Activated T-cell treated with anti-CD3 and anti-CD28 coated beads, Interleukin-2, amount 50 U/mL, for 72 hours (primary cell): ENCODE results near the gene GPR161. TPM values are rescaled to one million over a fixed set of nuclear protein-coding genes. Genes with fewer than 3 reads are reported as not detected.

Source experiments
- ATAC-seq, 2 donors: fragments of 150-1000 bp; cut with Tn5 transposase; replicated peaks in 1 of 2; 2 replicates each; pipeline ENCODE4 v1.10.0; 2021; ENCODE audit warnings: moderate library complexity in 2 of 2, mild to moderate bottlenecking in 1 of 2
- DNase-seq, 2 donors: peaks; one replicate each; pipeline ENCODE4 v3.0.0; 2021 to 2022; ENCODE audit warnings: mixed read lengths in 1 of 2
- H3K27ac Mint-ChIP-seq: one replicate; pipeline ENCODE4 v1.8.0; 2022; ENCODE audit warnings: mild to moderate bottlenecking, moderate library complexity, mixed read lengths
- H3K27me3 Mint-ChIP-seq: one replicate; pipeline ENCODE4 v1.8.0; 2022; ENCODE audit warnings: low read depth, mixed read lengths
- H3K36me3 Mint-ChIP-seq, 2 donors: one replicate each; pipeline ENCODE4 v1.8.0; 2022; ENCODE audit warnings: mixed read lengths in 2 of 2, mild to moderate bottlenecking in 1 of 2; ENCODE audit not compliant: insufficient read depth in 2 of 2
- H3K4me1 Mint-ChIP-seq: one replicate; pipeline ENCODE4 v1.8.0; 2022; ENCODE audit warnings: low read depth, mixed read lengths
- H3K4me3 Mint-ChIP-seq, 2 donors: one replicate each; pipeline ENCODE4 v1.8.0; 2022; ENCODE audit warnings: mild to moderate bottlenecking in 2 of 2, mixed read lengths in 2 of 2, moderate library complexity in 2 of 2
- H3K9me3 Mint-ChIP-seq, 2 donors: one replicate each; pipeline ENCODE4 v1.8.0; 2022; ENCODE audit warnings: mixed read lengths in 2 of 2
- total RNA-seq, 2 donors: library from RNA; stranded (reverse); gene quantifications; one replicate each; pipeline ENCODE4 v1.2.3, GENCODE V29; 2022

GPR161 gene
- total RNA-seq, 2 donors from 2014 or later: 1.4 to 4.5 TPM

DNA sequence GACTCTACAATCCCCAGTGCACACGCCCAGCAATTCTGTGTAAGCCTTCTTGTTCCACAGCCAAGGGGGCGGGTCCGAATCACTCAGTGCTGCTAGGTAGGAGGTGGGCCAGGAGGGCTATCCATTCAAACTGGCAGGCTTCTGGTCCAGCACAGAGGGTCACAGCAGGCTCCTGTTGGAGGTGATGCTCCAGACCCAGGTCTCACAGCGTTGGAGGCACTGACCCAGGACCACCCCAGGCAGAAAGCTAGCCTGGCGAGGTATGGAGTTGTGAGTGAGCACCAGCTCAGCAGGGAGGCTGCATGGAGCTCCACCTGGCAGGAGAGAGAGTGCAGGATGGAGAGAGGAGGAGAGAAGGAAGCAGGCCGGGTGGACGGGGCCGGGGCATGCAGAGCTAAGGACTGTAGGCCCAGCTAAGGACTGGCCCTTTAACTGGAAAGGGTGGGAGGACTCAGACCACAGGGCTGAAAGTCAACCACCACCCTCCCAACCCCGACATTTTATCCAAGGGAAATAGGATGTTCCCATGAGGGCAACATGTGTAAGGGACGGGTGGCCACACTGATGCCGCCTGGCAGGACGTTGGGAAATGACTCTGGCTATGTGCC, 38.7 kb downstream of the GPR161 start:
- Mint-ChIP-seq H3K9me3 (no peaks in the 10 kb centered on the region), H3K27me3 (peaks cover 17% of the 10 kb centered on the region), H3K4me1 (peaks cover 6% of the 10 kb centered on the region), H3K36me3 (no peaks in the 10 kb centered on the region), H3K4me3 (no peak overlapping the region), H3K27ac (no peak overlapping the region)
- no peak for DNase-seq
- ATAC-seq: no peak

DNA sequence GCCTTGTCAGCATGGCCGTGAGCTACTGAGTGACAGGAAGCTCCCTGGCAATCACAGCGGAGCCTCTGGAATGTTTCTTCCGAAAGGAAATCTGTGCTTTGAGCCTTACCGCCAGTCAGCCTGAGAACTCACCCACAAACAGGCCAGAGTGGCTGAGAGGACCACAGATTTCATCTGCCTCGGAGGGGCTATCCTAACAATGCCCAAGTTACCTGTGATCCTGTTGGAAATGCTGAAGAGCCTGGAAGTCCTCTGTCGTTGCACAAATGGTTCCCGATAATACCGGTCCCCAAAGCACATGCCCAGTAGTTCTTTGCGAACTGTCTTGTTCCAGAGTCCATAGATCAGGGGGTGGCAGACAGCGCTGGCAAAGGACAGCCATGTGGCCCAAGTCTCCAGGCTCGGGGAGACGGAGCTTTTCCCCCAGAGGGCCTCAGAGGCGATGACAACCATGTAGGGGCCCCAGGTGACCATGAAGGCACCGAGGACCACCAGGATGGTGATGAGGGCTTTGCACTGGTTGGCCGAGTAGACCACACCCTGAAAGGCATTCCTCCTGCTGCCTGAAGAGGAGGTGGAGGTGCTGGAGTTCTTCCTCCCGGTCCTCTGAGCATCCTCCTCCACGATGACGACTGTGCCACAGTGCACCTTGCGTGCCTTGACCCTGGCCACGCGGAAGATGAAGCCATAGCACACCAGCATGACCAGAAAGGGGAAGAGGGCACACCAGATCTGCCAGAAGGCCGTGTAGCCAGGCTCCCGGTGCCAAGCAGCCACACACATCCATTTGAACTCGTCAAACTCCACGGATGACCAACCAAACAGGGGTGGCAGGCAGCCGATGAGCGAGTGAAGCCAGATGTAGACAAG, 40.2 kb downstream of the GPR161 start:
- no peaks in the 10 kb centered on the region for H3K9me3 Mint-ChIP-seq
- no peak for ATAC-seq
- H3K27me3 Mint-ChIP-seq: peaks cover 17% of the 10 kb centered on the region
- no peak for DNase-seq
- peaks cover 6% of the 10 kb centered on the region for H3K4me1 Mint-ChIP-seq
- no peaks in the 10 kb centered on the region for H3K36me3 Mint-ChIP-seq
- H3K4me3 Mint-ChIP-seq: no peak overlapping the region
- H3K27ac Mint-ChIP-seq: no peak overlapping the region

- no peak for ATAC-seq
- Mint-ChIP-seq H3K27me3 (peaks cover 17% of the 10 kb centered on the region), H3K27ac (no peak overlapping the region), H3K36me3 (no peaks in the 10 kb centered on the region), H3K4me1 (peaks cover 6% of the 10 kb centered on the region), H3K4me3 (no peak overlapping the region), H3K9me3 (no peaks in the 10 kb centered on the region)
- no peak for DNase-seq
Measured at GRCh38 chr1:168095476-168095875, 41.3 kb downstream of the GPR161 start.

DNA sequence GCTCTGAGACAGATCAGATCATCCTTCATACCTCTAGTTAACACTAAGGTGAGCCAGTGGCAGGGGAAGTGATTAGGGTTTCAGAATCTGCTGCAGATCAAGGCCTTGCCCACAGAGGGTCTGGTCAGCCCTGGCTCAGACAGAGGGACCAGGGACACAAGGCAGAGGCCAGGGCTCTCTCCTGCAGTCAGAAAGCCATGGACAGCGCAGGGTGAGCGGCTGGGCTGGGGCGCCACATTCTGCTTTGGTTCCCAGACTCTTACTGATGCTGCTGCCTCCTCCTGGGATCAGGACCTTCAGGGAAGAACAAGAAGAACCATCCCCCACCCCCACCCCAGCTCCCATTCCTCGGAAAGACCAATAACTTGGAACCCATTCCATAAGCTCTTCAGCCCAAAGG, 43.1 kb downstream of the GPR161 start:
- H3K4me3 Mint-ChIP-seq: no peak overlapping the region
- H3K4me1 Mint-ChIP-seq: peaks cover 6% of the 10 kb centered on the region
- no peak overlapping the region for H3K27ac Mint-ChIP-seq
- ATAC-seq: no peak
- H3K9me3 Mint-ChIP-seq: no peaks in the 10 kb centered on the region
- no peak for DNase-seq
- H3K27me3 Mint-ChIP-seq: peaks cover 17% of the 10 kb centered on the region
- no peaks in the 10 kb centered on the region for H3K36me3 Mint-ChIP-seq

DNA sequence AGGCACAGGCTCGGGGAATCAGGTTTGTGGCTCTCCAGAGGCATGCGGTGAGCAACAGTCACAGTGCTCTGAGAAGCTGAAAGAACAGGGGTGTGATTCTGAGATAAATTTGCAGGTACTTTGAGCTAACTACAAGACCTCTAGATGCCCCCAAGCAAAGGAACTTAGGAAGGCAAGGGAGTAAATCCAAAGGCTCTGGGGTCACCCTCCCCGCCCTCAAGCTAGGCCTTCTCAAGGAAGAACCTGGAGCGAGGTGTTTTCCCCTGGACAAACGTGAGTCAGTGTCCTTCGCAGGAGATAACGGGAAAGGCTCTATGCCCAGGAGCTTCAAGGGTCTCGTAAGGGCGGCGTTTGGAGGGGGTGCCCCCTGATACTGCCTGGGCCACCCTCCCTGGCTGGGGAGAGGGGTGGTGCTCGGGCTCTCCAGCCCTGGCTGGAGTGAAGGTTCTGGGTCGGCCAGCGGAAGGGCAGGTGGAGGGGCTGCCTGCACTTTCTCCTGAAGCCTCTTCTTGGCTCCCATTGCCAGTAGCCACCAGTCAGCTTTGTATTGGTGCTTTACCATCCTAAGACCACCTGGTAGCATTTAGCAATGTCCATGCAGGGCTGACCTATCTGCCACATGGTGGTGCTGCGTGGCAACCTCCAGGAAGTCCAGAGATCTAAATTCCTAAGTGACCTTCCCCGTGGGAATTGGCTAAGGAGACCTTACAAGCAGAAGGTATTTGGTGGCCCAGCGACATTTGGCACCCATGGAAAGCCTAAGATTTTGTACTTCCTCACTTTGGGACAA, 44.0 kb downstream of the GPR161 start:
- no peak for ATAC-seq
- peaks cover 17% of the 10 kb centered on the region for H3K27me3 Mint-ChIP-seq
- H3K36me3 Mint-ChIP-seq: no peaks in the 10 kb centered on the region
- no peak overlapping the region for H3K4me3 Mint-ChIP-seq
- no peak for DNase-seq
- H3K4me1 Mint-ChIP-seq: peaks cover 6% of the 10 kb centered on the region
- no peak overlapping the region for H3K27ac Mint-ChIP-seq
- no peaks in the 10 kb centered on the region for H3K9me3 Mint-ChIP-seq

GRCh38 chr1:168091720-168092550, 44.8 kb downstream of the GPR161 start:
- Mint-ChIP-seq H3K4me3 (no peak overlapping the region), H3K4me1 (peaks cover 6% of the 10 kb centered on the region)
- DNase-seq: no peak

DNA sequence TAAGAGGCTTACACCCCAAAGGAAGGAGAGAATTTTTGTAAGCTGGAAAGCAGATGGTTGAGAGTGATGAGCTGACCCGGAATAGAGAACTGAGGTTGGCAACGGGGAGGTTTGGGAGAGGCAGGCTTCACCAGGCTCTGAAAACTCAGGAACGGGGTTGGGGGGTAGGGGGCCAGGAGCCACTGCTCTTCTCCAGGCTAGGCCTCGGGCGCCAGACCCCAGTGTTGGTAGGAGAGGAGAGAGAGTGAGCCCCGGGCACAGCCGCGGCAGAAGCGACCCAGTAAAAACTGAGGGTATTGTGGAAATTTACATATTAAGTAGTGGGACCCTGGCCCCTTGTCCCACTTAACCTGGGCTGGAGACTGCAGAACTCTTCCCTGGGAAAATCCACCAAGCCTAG, 45.7 kb downstream of the GPR161 start:
- H3K4me3 Mint-ChIP-seq: no peak overlapping the region
- no peaks in the 10 kb centered on the region for H3K9me3 Mint-ChIP-seq
- DNase-seq (no peak), ATAC-seq (no peak)
- peaks cover 6% of the 10 kb centered on the region for H3K4me1 Mint-ChIP-seq
- H3K27ac Mint-ChIP-seq: no peak overlapping the region
- H3K36me3 Mint-ChIP-seq: no peaks in the 10 kb centered on the region
- H3K27me3 Mint-ChIP-seq: peaks cover 17% of the 10 kb centered on the region

More at GRCh38 chr1:168091720-168092550, 44.8 kb downstream of the GPR161 start:
- no peaks in the 10 kb centered on the region for H3K9me3 Mint-ChIP-seq
- no peak overlapping the region for H3K27ac Mint-ChIP-seq
- peaks cover 17% of the 10 kb centered on the region for H3K27me3 Mint-ChIP-seq
- ATAC-seq: no peak
- no peaks in the 10 kb centered on the region for H3K36me3 Mint-ChIP-seq

DNA sequence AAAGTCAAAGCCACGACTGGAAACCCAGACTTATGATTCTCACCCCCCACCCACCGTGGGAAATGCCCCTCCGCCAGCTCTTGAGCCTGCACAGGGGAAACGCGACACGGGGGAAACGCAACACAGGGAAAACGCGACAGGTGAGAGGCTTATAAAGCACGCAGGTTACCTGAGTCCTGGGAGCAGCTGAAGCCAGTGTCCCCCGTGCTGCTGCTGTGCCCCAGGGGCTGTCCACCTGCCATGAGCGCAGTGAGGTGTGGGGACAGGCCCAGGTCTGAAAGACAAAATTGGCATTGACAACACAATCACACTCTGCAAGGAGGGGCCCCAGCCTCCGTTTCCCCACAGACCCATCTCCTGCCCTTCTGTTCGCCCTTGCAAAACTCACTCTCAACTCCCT, 46.3 kb downstream of the GPR161 start:
- no peak for ATAC-seq
- Mint-ChIP-seq H3K27me3 (peaks cover 16% of the 10 kb centered on the region), H3K9me3 (no peaks in the 10 kb centered on the region), H3K36me3 (no peaks in the 10 kb centered on the region), H3K4me1 (peaks cover 6% of the 10 kb centered on the region), H3K4me3 (no peak overlapping the region), H3K27ac (no peak overlapping the region)
- no peak for DNase-seq

DNA sequence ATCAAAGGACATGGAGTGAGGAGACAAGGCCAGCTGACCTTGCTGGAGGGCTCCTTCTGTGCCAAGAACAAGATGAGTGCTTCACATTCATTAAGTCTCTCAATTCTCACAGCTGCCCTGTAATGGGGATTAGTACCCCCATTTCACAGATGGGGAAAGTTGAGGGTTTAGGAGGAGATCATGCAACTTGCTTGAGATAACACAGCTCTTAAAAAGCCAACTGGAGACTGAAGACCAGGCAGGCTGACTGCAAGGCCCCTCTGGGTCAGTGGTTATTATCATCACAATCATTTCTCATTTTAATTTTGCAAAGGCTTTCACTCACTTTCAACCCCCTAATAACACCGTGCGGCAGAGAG, 46.8 kb downstream of the GPR161 start:
- H3K27ac Mint-ChIP-seq: no peak overlapping the region
- DNase-seq (no peak), ATAC-seq (no peak)
- H3K4me1 Mint-ChIP-seq: peaks cover 7% of the 10 kb centered on the region
- no peak overlapping the region for H3K4me3 Mint-ChIP-seq
- H3K27me3 Mint-ChIP-seq: peaks cover 11% of the 10 kb centered on the region
- H3K36me3 Mint-ChIP-seq: no peaks in the 10 kb centered on the region
- no peaks in the 10 kb centered on the region for H3K9me3 Mint-ChIP-seq

- ATAC-seq (no peak), DNase-seq (no peak)
- H3K4me3 Mint-ChIP-seq: no peak overlapping the region
- H3K27me3 Mint-ChIP-seq: peaks cover 6% of the 10 kb centered on the region
- H3K9me3 Mint-ChIP-seq: no peaks in the 10 kb centered on the region
- no peak overlapping the region for H3K27ac Mint-ChIP-seq
- H3K36me3 Mint-ChIP-seq: no peaks in the 10 kb centered on the region
- peaks cover 10% of the 10 kb centered on the region for H3K4me1 Mint-ChIP-seq
Measured at GRCh38 chr1:168089326-168089978, 47.3 kb downstream of the GPR161 start.

DNA sequence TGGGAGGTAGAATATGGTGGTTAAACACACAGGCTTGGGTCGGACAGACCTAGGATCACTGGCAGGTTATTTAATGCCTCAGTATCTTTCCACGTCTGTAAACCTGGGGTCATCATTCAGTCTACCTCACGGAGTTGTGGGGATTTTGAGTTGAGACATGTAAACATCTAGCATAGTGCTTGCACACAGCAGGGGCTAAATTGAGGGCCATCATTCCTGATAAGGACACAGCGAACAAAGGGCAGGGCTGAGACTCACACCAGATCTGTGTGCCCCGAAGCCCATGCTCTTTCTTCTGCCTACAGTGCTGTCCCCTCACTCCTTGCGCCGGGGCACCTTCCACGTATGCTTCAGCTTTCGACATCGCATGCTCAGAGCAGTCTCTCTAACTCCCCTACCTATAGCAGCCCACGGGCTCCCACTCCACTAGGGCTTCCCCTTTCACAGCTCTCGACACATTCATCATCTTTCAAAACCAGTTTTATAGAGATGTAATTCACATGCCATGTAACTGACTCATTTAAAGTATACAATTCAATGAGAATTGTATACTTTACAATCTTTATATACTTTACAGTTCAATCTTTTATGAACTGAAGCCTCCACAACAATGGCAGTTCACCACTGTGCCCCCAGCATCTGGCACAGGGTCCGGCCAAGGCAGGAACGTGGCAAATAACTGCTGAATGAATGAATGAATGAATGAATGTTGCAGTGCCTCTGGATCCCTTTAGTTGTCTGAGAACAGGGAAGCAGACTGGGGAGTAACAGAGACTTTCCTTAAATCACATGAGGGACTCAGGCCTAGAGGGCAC, 48.0 kb downstream of the GPR161 start:
- Mint-ChIP-seq H3K36me3 (no peaks in the 10 kb centered on the region), H3K4me1 (peaks cover 5% of the 10 kb centered on the region), H3K27me3 (no peaks in the 10 kb centered on the region), H3K4me3 (no peak overlapping the region), H3K9me3 (no peaks in the 10 kb centered on the region), H3K27ac (no peak overlapping the region)
- DNase-seq (no peak), ATAC-seq (no peak)

GRCh38 chr1:168087696-168088095, 49.0 kb downstream of the GPR161 start:
- Mint-ChIP-seq H3K36me3 (no peaks in the 10 kb centered on the region), H3K27me3 (no peaks in the 10 kb centered on the region), H3K9me3 (no peaks in the 10 kb centered on the region), H3K27ac (no peak overlapping the region), H3K4me3 (no peak overlapping the region), H3K4me1 (peaks cover 5% of the 10 kb centered on the region)
- DNase-seq (no peak), ATAC-seq (no peak)
